ENCODE results near the gene FKBP7.

- TF ChIP-seq CTCF (IDR thresholded peaks at IDR 0.05) (no peak), POLR2A (IDR thresholded peaks at IDR 0.05; ENCODE audit: low read depth) (no peak), POLR2AphosphoS5 (IDR thresholded peaks at IDR 0.05) (no peak)
Observed at GRCh38 chr2:178449700-178450523, 28.5 kb downstream of the FKBP7 start.
